Tibial nerve (tissue), 4 donors: ENCODE results near the gene KMT2E.

Experiments used
- EP300 ChIP-seq, 2 donors: sonication (generic); formaldehyde crosslinking; IDR thresholded peaks; one replicate each; pipeline ENCODE4 v1.6.1; 2017; ENCODE audit warnings: antibody characterized with exemption in 2 of 2, mild to moderate bottlenecking in 1 of 2
- TF ChIP-seq, protein P1 (sequence below), 5 experiments: fragments of 200-600 bp in 3 of 5; fragments of 450-650 bp in 2 of 5; sonication (generic) in 3 of 5; IDR thresholded peaks; one replicate each; pipeline ENCODE4 v1.5.1; 2016 to 2019; ENCODE audit warnings: antibody characterized with exemption in 5 of 5, mild to moderate bottlenecking in 3 of 5, moderate library complexity in 2 of 5

GRCh38 chr7:104978460-104978859, 35.5 kb upstream of the KMT2E start:
- TF ChIP-seq EP300 (IDR thresholded peaks at IDR 0.05), result peak; percentile 54 to 70
- TF ChIP-seq, protein P1, sequence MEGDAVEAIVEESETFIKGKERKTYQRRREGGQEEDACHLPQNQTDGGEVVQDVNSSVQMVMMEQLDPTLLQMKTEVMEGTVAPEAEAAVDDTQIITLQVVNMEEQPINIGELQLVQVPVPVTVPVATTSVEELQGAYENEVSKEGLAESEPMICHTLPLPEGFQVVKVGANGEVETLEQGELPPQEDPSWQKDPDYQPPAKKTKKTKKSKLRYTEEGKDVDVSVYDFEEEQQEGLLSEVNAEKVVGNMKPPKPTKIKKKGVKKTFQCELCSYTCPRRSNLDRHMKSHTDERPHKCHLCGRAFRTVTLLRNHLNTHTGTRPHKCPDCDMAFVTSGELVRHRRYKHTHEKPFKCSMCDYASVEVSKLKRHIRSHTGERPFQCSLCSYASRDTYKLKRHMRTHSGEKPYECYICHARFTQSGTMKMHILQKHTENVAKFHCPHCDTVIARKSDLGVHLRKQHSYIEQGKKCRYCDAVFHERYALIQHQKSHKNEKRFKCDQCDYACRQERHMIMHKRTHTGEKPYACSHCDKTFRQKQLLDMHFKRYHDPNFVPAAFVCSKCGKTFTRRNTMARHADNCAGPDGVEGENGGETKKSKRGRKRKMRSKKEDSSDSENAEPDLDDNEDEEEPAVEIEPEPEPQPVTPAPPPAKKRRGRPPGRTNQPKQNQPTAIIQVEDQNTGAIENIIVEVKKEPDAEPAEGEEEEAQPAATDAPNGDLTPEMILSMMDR (IDR thresholded peaks at IDR 0.05), result no peak
